CD4-positive, alpha-beta T cell treated with Interleukin-6 for 4 hours (primary cell): Measurements from ENCODE around the gene ZXDC.

Experiments
- DNase-seq: peaks from one replicate; pipeline ENCODE4 v3.0.0-alpha.2; 2020; ENCODE audit warnings: mixed read lengths

The ZXDC gene

GRCh38 chr3:126510308-126510910 lies 34.7 kb upstream of the ZXDC start:
- no peak for DNase-seq

GRCh38 chr3:126509597-126510307 lies 34.1 kb upstream of the ZXDC start:
- no peak for DNase-seq

- no peak for DNase-seq
Observed at GRCh38 chr3:126508564-126508964, 32.9 kb upstream of the ZXDC start.

- DNase-seq = no peak
Observed at GRCh38 chr3:126507886-126508285, 32.2 kb upstream of the ZXDC start.

- DNase-seq = no peak
Observed at GRCh38 chr3:126503701-126504100, 28.0 kb upstream of the ZXDC start.

GRCh38 chr3:126502656-126503055 lies 27.0 kb upstream of the ZXDC start:
- DNase-seq = no peak

GRCh38 chr3:126501736-126502135 lies 26.0 kb upstream of the ZXDC start:
- no peak for DNase-seq

- no peak for DNase-seq
Observed at GRCh38 chr3:126501054-126501453, 25.4 kb upstream of the ZXDC start.

- DNase-seq = no peak
Observed at GRCh38 chr3:126500016-126500415, 24.3 kb upstream of the ZXDC start.

- no peak for DNase-seq
Observed at GRCh38 chr3:126499401-126499800, 23.7 kb upstream of the ZXDC start.

GRCh38 chr3:126498929-126499328 lies 23.2 kb upstream of the ZXDC start:
- no peak for DNase-seq

GRCh38 chr3:126498461-126498860 lies 22.8 kb upstream of the ZXDC start:
- no peak for DNase-seq

- DNase-seq = no peak
Observed at GRCh38 chr3:126497956-126498355, 22.3 kb upstream of the ZXDC start.

- no peak for DNase-seq
Observed at GRCh38 chr3:126496894-126497850, 21.5 kb upstream of the ZXDC start.

- no peak for DNase-seq
Observed at GRCh38 chr3:126495786-126496185, 20.1 kb upstream of the ZXDC start.

- no peak for DNase-seq
Observed at GRCh38 chr3:126494970-126495230, 19.2 kb upstream of the ZXDC start.

GRCh38 chr3:126494204-126494969 lies 18.7 kb upstream of the ZXDC start:
- no peak for DNase-seq

- no peak for DNase-seq
Observed at GRCh38 chr3:126493739-126494138, 18.0 kb upstream of the ZXDC start.

GRCh38 chr3:126493051-126493450 lies 17.4 kb upstream of the ZXDC start:
- DNase-seq = no peak

GRCh38 chr3:126491221-126492013 lies 15.7 kb upstream of the ZXDC start:
- DNase-seq = no peak

- no peak for DNase-seq
Observed at GRCh38 chr3:126490619-126491018, 14.9 kb upstream of the ZXDC start.

- no peak for DNase-seq
Observed at GRCh38 chr3:126488886-126489569, 13.3 kb upstream of the ZXDC start.
